Heart left ventricle (tissue), 13 donors: Measurements from ENCODE around the gene TMEM258.

Experiments
- CTCF ChIP-seq, 12 donors: fragments of 200-600 bp; sonication (generic) in 4 of 12; IDR thresholded peaks; one replicate each; pipeline versions ENCODE4 v1.5.0 to v1.8.0; 2018 to 2022; ENCODE audit warnings: antibody characterized with exemption in 12 of 12, mild to moderate bottlenecking in 5 of 12
- POLR2A ChIP-seq, 2 donors: fragments of 450-650 bp; IDR thresholded peaks; one replicate each; pipeline ENCODE4 v1.6.1; 2017; ENCODE audit warnings: antibody characterized with exemption in 2 of 2, mild to moderate bottlenecking in 2 of 2, moderate library complexity in 2 of 2
- donor health status: ischemic (EF 13 %, LVEDD 7.1; RV severe dilation, severe dysfunction).
- donor health status: DM: no; HTN: yes; CAD: no.
- donor health status: DM: no; HTN: no; CAD: no.
- donor health status: ischemic (EF 25% LVEDD 6.9; RV normal size, moderate dysfunction).
- donor health status: ischemic (EF 25% LVEDD 5.7; RV mildly dilated, moderate dysfunction).
- donor health status: ischemic (EF 35%, LVEDD 5.7; RV mildly dilated, moderate dysfunction).
- donor health status: nonischemic (EF 11% LVEDD 7.7; RV severe dilation, severe dysfunction).
- donor health status: DM: yes; HTN: yes; CAD: no.
- donor health status: PGD.
- donor health status: ischemic (EF 29% LVEDD 5.4; RV normal size, mild dysfunction).
- donor health status: nonischemic (EF 23%, LVEDD 6.1; RV moderate dilation, normal function).

- no peak for TF ChIP-seq CTCF (IDR thresholded peaks at IDR 0.05)
- no peak for TF ChIP-seq POLR2A (IDR thresholded peaks at IDR 0.05)
Observed at GRCh38 chr11:61795876-61796526, 3.6 kb upstream of the TMEM258 start.
